H1 (cell line): Measurements from ENCODE around the gene NRDE2. TPM values are rescaled to one million over a fixed set of nuclear protein-coding genes. Genes with fewer than 3 reads are reported as not detected.
A peak's percentile ranks its signal among the peaks of the same experiment; 100 is the strongest.

Experiments used
- BCL11A ChIP-seq, 2 experiments: IDR thresholded peaks; one replicate each; pipeline ENCODE4 v1.6.1; 2011; ENCODE audit warnings: low read depth in 2 of 2, low read length in 2 of 2, mild to moderate bottlenecking in 2 of 2
- CBX8 ChIP-seq: fragments of 300-800, 300-1000 bp; sonication (generic); IDR thresholded peaks from 2 replicates; pipeline ENCODE4 v1.7.1; 2016; ENCODE audit warnings: low read depth, low read length, borderline replicate concordance
- GTF2F1 ChIP-seq: IDR thresholded peaks from 2 replicates; pipeline ENCODE4 v1.6.1; 2012; ENCODE audit warnings: low read depth, low read length, improper control_type of control experiment, borderline replicate concordance
- SAP30 ChIP-seq: fragments of 300-600 bp; sonication (generic); IDR thresholded peaks from 2 replicates; pipeline ENCODE4 v1.7.1; 2012; ENCODE audit warnings: low read length, moderate library complexity, mild to moderate bottlenecking, inconsistent platforms; ENCODE audit not compliant: insufficient read depth, insufficient replicate concordance
- SIN3A ChIP-seq, 2 experiments: IDR thresholded peaks in 1 of 2; conservative IDR thresholded peaks in 1 of 2; 2 replicates each; pipeline ENCODE4 v1.6.1; 2011 to 2012; ENCODE audit warnings: low read length in 2 of 2, improper control_type of control experiment in 1 of 2, low read depth in 1 of 2, mild to moderate bottlenecking in 1 of 2
- SIRT6 ChIP-seq: IDR thresholded peaks from one replicate; pipeline ENCODE4 v1.7.1; 2012; ENCODE audit warnings: low read length, inconsistent platforms
- SP2 ChIP-seq: IDR thresholded peaks from 2 replicates; pipeline ENCODE4 v1.6.1; 2012; ENCODE audit warnings: mild to moderate bottlenecking, low read length, inconsistent platforms
- TBP ChIP-seq: IDR thresholded peaks from 2 replicates; pipeline ENCODE4 v1.6.1; 2011; ENCODE audit warnings: low read depth, low read length, improper control_type of control experiment
- TCF12 ChIP-seq: IDR thresholded peaks from 2 replicates; pipeline ENCODE4 v1.6.1; 2011; ENCODE audit warnings: low read depth, mild to moderate bottlenecking, low read length
- polyA plus RNA-seq, 7 experiments: library from polyadenylated mRNA; depleted of rRNA in 3 of 7; stranded (reverse) in 5 of 7; unstranded in 2 of 7; fragments of >200 nt in 5 of 7; fragments of 200-250 nt in 2 of 7; gene quantifications; 1 replicate in 5 of 7; 2 replicates in 1 of 7; 4 replicates in 1 of 7; pipeline versions ENCODE4 v1.2.1 to v1.2.3, GENCODE V29; 2011 to 2013; ENCODE audit warnings: missing spikeins in 2 of 7, mixed read lengths in 2 of 7
- total RNA-seq: library from RNA; stranded (reverse); fragmentation: NEBNext Ultra II Directional; extraction: Animal tissue kit (Norgen Biotek cat#: 25700); gene quantifications from 2 replicates; pipeline ENCODE4 v1.2.1, GENCODE V29; 2021
- TF ChIP-seq, protein P1 (sequence below): fragments of 300-600 bp; sonication (generic); IDR thresholded peaks from 2 replicates; pipeline ENCODE4 v1.7.1; 2012; ENCODE audit warnings: low read length, moderate library complexity, mild to moderate bottlenecking, inconsistent platforms; ENCODE audit not compliant: insufficient replicate concordance

NRDE2 gene
- total and polyA plus RNA-seq, 2 of the 8 experiments (the other 6 are each of a cell fraction or from before 2014, with no cell fraction given), result 4.9 to 12.1 TPM

DNA sequence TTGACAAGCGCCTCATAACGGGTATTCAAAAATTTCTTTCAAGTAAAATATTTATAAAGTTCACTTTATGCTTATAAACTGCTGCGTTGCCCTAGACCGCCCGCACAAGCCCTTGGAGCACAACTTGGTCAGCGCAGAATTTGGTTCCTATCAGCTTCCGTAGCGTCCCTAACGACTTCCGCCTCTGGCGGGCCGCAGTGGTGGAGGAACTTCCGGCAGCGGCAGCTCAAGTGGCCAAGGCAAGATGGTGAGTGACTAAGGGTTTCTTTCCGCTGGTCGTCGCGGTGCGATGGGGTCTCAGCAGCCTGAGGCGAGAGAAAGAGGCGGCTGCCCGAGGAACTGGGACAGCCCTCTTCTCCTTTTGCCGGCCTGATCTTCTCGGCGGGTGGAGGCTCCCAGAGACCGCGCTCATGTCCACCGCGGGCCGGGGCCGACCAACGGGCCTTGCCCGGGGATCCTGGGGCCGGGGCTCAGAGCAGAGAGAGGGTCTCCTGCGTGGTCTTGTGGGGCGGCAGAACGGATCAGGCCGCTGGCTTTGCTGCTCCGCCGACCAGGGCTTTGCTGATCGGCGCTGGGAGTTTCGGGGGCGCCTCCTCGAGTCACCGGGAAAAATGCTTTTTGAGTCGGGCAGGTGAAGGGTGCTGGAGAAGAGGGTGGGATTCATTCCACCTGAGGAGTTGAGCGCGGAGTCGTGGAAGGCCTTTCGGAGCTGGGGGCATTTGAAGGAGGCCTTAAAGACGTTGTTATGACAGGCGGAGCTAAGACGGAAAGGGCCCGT is 75.2 kb downstream of the NRDE2 start, which contains the start of gene PSMC1 (continued):
- no peak for TF ChIP-seq CBX8
- peak; percentile 88 for TF ChIP-seq TBP
- no peak for TF ChIP-seq TCF12
- TF ChIP-seq SAP30, result no peak
- TF ChIP-seq GTF2F1, result no peak
- no peak for TF ChIP-seq SIRT6
- TF ChIP-seq, protein P1, sequence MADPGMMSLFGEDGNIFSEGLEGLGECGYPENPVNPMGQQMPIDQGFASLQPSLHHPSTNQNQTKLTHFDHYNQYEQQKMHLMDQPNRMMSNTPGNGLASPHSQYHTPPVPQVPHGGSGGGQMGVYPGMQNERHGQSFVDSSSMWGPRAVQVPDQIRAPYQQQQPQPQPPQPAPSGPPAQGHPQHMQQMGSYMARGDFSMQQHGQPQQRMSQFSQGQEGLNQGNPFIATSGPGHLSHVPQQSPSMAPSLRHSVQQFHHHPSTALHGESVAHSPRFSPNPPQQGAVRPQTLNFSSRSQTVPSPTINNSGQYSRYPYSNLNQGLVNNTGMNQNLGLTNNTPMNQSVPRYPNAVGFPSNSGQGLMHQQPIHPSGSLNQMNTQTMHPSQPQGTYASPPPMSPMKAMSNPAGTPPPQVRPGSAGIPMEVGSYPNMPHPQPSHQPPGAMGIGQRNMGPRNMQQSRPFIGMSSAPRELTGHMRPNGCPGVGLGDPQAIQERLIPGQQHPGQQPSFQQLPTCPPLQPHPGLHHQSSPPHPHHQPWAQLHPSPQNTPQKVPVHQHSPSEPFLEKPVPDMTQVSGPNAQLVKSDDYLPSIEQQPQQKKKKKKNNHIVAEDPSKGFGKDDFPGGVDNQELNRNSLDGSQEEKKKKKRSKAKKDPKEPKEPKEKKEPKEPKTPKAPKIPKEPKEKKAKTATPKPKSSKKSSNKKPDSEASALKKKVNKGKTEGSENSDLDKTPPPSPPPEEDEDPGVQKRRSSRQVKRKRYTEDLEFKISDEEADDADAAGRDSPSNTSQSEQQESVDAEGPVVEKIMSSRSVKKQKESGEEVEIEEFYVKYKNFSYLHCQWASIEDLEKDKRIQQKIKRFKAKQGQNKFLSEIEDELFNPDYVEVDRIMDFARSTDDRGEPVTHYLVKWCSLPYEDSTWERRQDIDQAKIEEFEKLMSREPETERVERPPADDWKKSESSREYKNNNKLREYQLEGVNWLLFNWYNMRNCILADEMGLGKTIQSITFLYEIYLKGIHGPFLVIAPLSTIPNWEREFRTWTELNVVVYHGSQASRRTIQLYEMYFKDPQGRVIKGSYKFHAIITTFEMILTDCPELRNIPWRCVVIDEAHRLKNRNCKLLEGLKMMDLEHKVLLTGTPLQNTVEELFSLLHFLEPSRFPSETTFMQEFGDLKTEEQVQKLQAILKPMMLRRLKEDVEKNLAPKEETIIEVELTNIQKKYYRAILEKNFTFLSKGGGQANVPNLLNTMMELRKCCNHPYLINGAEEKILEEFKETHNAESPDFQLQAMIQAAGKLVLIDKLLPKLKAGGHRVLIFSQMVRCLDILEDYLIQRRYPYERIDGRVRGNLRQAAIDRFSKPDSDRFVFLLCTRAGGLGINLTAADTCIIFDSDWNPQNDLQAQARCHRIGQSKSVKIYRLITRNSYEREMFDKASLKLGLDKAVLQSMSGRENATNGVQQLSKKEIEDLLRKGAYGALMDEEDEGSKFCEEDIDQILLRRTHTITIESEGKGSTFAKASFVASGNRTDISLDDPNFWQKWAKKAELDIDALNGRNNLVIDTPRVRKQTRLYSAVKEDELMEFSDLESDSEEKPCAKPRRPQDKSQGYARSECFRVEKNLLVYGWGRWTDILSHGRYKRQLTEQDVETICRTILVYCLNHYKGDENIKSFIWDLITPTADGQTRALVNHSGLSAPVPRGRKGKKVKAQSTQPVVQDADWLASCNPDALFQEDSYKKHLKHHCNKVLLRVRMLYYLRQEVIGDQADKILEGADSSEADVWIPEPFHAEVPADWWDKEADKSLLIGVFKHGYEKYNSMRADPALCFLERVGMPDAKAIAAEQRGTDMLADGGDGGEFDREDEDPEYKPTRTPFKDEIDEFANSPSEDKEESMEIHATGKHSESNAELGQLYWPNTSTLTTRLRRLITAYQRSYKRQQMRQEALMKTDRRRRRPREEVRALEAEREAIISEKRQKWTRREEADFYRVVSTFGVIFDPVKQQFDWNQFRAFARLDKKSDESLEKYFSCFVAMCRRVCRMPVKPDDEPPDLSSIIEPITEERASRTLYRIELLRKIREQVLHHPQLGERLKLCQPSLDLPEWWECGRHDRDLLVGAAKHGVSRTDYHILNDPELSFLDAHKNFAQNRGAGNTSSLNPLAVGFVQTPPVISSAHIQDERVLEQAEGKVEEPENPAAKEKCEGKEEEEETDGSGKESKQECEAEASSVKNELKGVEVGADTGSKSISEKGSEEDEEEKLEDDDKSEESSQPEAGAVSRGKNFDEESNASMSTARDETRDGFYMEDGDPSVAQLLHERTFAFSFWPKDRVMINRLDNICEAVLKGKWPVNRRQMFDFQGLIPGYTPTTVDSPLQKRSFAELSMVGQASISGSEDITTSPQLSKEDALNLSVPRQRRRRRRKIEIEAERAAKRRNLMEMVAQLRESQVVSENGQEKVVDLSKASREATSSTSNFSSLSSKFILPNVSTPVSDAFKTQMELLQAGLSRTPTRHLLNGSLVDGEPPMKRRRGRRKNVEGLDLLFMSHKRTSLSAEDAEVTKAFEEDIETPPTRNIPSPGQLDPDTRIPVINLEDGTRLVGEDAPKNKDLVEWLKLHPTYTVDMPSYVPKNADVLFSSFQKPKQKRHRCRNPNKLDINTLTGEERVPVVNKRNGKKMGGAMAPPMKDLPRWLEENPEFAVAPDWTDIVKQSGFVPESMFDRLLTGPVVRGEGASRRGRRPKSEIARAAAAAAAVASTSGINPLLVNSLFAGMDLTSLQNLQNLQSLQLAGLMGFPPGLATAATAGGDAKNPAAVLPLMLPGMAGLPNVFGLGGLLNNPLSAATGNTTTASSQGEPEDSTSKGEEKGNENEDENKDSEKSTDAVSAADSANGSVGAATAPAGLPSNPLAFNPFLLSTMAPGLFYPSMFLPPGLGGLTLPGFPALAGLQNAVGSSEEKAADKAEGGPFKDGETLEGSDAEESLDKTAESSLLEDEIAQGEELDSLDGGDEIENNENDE, result no peak
- TF ChIP-seq SP2, result no peak
- no peak for TF ChIP-seq BCL11A (IDR thresholded peaks at IDR 0.05; ENCODE audit: low read depth in 2 of 2, low read length in 2 of 2)
- TF ChIP-seq SIN3A (conservative IDR thresholded peaks at IDR 0.05 in 1 of 2, IDR thresholded peaks at IDR 0.05 in 1 of 2; ENCODE audit: low read depth in 1 of 2, low read length in 2 of 2), result peak in 1 of 2 experiments; percentile 78; a peak in 2 of 4 replicates
